A172 (cell line): ENCODE results near the gene SDC1. TPM values are rescaled to one million over a fixed set of nuclear protein-coding genes. Genes with fewer than 3 reads are reported as not detected.

Experiments
- DNase-seq: peaks from one replicate; pipeline ENCODE4 v3.0.0-alpha.2; 2015; ENCODE audit warnings: low spot score
- total RNA-seq: library from RNA; depleted of rRNA; stranded (reverse); fragments of >200 nt; shearing (Covaris generic); gene quantifications from 2 replicates; pipeline ENCODE4 v1.2.3, GENCODE V29; 2014

The SDC1 gene
- total RNA-seq, 1 experiment from 2014 or later: 257 TPM

GRCh38 chr2:20227894-20228505, 3.1 kb upstream of the SDC1 start:
- DNase-seq: no peak

- DNase-seq: no peak
Observed at GRCh38 chr2:20226152-20226545, 1.2 kb upstream of the SDC1 start.

GRCh38 chr2:20225294-20226151, 593 bp upstream of the SDC1 start:
- DNase-seq: peak; percentile 68

GRCh38 chr2:20224164-20224715, 690 bp downstream of the SDC1 start:
- no peak for DNase-seq

- peak; percentile 59 for DNase-seq
Observed at GRCh38 chr2:20223407-20224163, 1.3 kb downstream of the SDC1 start.

GRCh38 chr2:20222769-20223406, 2.0 kb downstream of the SDC1 start:
- no peak for DNase-seq

- no peak for DNase-seq
Observed at GRCh38 chr2:20222014-20222768, 2.7 kb downstream of the SDC1 start.

GRCh38 chr2:20221555-20221973, 3.4 kb downstream of the SDC1 start:
- DNase-seq: peak; percentile 50

- DNase-seq: no peak
Observed at GRCh38 chr2:20220806-20221554, 4.0 kb downstream of the SDC1 start.

GRCh38 chr2:20219763-20220380, 5.1 kb downstream of the SDC1 start:
- no peak for DNase-seq

GRCh38 chr2:20218331-20219320, 6.3 kb downstream of the SDC1 start:
- DNase-seq: no peak

GRCh38 chr2:20217041-20217970, 7.6 kb downstream of the SDC1 start:
- peak; percentile 82 for DNase-seq

GRCh38 chr2:20216130-20217025, 8.6 kb downstream of the SDC1 start:
- DNase-seq: no peak

- DNase-seq: no peak
Observed at GRCh38 chr2:20215183-20216040, 9.5 kb downstream of the SDC1 start.

GRCh38 chr2:20214566-20215182, 10.3 kb downstream of the SDC1 start:
- no peak for DNase-seq
